WTC11 (cell line): ENCODE results near the gene MAP3K5. TPM values are rescaled to one million over a fixed set of nuclear protein-coding genes. Genes with fewer than 3 reads are reported as not detected.

Source experiments
- ATF1 ChIP-seq: sonication (generic); formaldehyde crosslinking; IDR thresholded peaks from 2 replicates; pipeline ENCODE4 v1.8.1; 2023; ENCODE audit warnings: mild to moderate bottlenecking, moderate library complexity, missing genetic modification reagents
- CBFB ChIP-seq: sonication (generic); formaldehyde crosslinking; IDR thresholded peaks from 2 replicates; pipeline ENCODE4 v1.8.1; 2022; ENCODE audit warnings: mild to moderate bottlenecking, low read depth, missing genetic modification reagents
- CREB1 ChIP-seq: sonication (generic); formaldehyde crosslinking; IDR thresholded peaks from 2 replicates; pipeline ENCODE4 v1.8.0; 2023; ENCODE audit warnings: mild to moderate bottlenecking, missing genetic modification reagents
- ELF4 ChIP-seq: sonication (generic); formaldehyde crosslinking; IDR thresholded peaks from 2 replicates; pipeline ENCODE4 v1.8.1; 2022; ENCODE audit warnings: low read depth, mild to moderate bottlenecking, moderate library complexity, missing genetic modification reagents
- ESRRA ChIP-seq: sonication (generic); formaldehyde crosslinking; IDR thresholded peaks from 2 replicates; pipeline ENCODE4 v1.8.1; 2022; ENCODE audit warnings: mild to moderate bottlenecking, missing genetic modification reagents, borderline replicate concordance
- ETV6 ChIP-seq: sonication (generic); formaldehyde crosslinking; IDR thresholded peaks from 2 replicates; pipeline ENCODE4 v1.8.1; 2022; ENCODE audit warnings: mild to moderate bottlenecking, missing genetic modification reagents
- FOXK1 ChIP-seq: sonication (generic); formaldehyde crosslinking; IDR thresholded peaks from 2 replicates; pipeline ENCODE4 v1.8.0; 2022; ENCODE audit warnings: mild to moderate bottlenecking, moderate library complexity, missing genetic modification reagents
- FOXP1 ChIP-seq: sonication (generic); formaldehyde crosslinking; IDR thresholded peaks from 2 replicates; pipeline ENCODE4 v1.8.0; 2022; ENCODE audit warnings: missing genetic modification reagents, mild to moderate bottlenecking, moderate library complexity, borderline replicate concordance
- GABPB1 ChIP-seq: sonication (generic); formaldehyde crosslinking; IDR thresholded peaks from 2 replicates; pipeline ENCODE4 v1.8.1; 2023; ENCODE audit warnings: mild to moderate bottlenecking, missing genetic modification reagents
- GTF2I ChIP-seq: fragments of 250-450 bp; sonication (Bioruptor Pico); conservative IDR thresholded peaks from 2 replicates; pipeline ENCODE4 v1.4.0; 2021; ENCODE audit warnings: mild to moderate bottlenecking
- IRF2 ChIP-seq: sonication (generic); formaldehyde crosslinking; IDR thresholded peaks from 2 replicates; pipeline ENCODE4 v1.8.0; 2022; ENCODE audit warnings: low read depth, missing genetic modification reagents, borderline replicate concordance
- NR2C2 ChIP-seq: sonication (generic); formaldehyde crosslinking; IDR thresholded peaks from 2 replicates; pipeline ENCODE4 v1.8.0; 2022; ENCODE audit warnings: mild to moderate bottlenecking, missing genetic modification reagents
- NR3C1 ChIP-seq: sonication (generic); formaldehyde crosslinking; conservative IDR thresholded peaks from 2 replicates; pipeline ENCODE4 v1.8.1; 2023; ENCODE audit warnings: low read depth, mild to moderate bottlenecking, missing genetic modification reagents
- RELA ChIP-seq: sonication (generic); formaldehyde crosslinking; IDR thresholded peaks from 2 replicates; pipeline ENCODE4 v1.8.1; 2022; ENCODE audit warnings: missing genetic modification reagents, mild to moderate bottlenecking, borderline replicate concordance
- SMAD3 ChIP-seq: sonication (generic); formaldehyde crosslinking; IDR thresholded peaks from 2 replicates; pipeline ENCODE4 v1.8.0; 2022; ENCODE audit warnings: missing genetic modification reagents, mild to moderate bottlenecking, borderline replicate concordance
- SP1 ChIP-seq: sonication (generic); formaldehyde crosslinking; conservative IDR thresholded peaks from 2 replicates; pipeline ENCODE4 v1.8.1; 2022; ENCODE audit warnings: missing genetic modification reagents
- TEAD1 ChIP-seq: sonication (generic); formaldehyde crosslinking; IDR thresholded peaks from 2 replicates; pipeline ENCODE4 v1.8.0; 2022; ENCODE audit warnings: mild to moderate bottlenecking, missing genetic modification reagents
- ZBTB21 ChIP-seq: sonication (generic); formaldehyde crosslinking; IDR thresholded peaks from 2 replicates; pipeline ENCODE4 v1.8.1; 2023; ENCODE audit warnings: mild to moderate bottlenecking, missing genetic modification reagents, borderline replicate concordance
- ZNF416 ChIP-seq: fragments of 250-450 bp; sonication (Bioruptor Pico); IDR thresholded peaks from 2 replicates; pipeline ENCODE4 v1.9.0; 2021; ENCODE audit warnings: mild to moderate bottlenecking, inconsistent platforms
- ZNF671 ChIP-seq: fragments of 250-450 bp; sonication (Bioruptor Pico); IDR thresholded peaks from 2 replicates; pipeline ENCODE4 v1.8.0; 2021; ENCODE audit warnings: mild to moderate bottlenecking
- total RNA-seq: library from RNA; stranded (reverse); gene quantifications from 3 replicates; pipeline ENCODE4 v1.2.3, GENCODE V29; 2021
- TF ChIP-seq, protein P1 (sequence below): sonication (generic); formaldehyde crosslinking; IDR thresholded peaks from 2 replicates; pipeline ENCODE4 v1.8.0; 2023; ENCODE audit warnings: missing genetic modification reagents
- TF ChIP-seq, protein P2 (sequence below): sonication (generic); formaldehyde crosslinking; IDR thresholded peaks from 2 replicates; pipeline ENCODE4 v1.8.0; 2022; ENCODE audit warnings: mild to moderate bottlenecking, missing genetic modification reagents
- TF ChIP-seq, protein P3 (sequence below): sonication (generic); formaldehyde crosslinking; IDR thresholded peaks from 2 replicates; pipeline ENCODE4 v1.8.0; 2022; ENCODE audit warnings: mild to moderate bottlenecking, missing genetic modification reagents
- TF ChIP-seq, protein P4 (sequence below): fragments of 250-450 bp; sonication (Bioruptor Pico); IDR thresholded peaks from 2 replicates; pipeline ENCODE4 v1.8.0; 2021; ENCODE audit warnings: mild to moderate bottlenecking
- TF ChIP-seq, protein P5 (sequence below): sonication (generic); formaldehyde crosslinking; IDR thresholded peaks from 2 replicates; pipeline ENCODE4 v1.8.0; 2023; ENCODE audit warnings: mild to moderate bottlenecking, missing genetic modification reagents
- TF ChIP-seq, protein P6 (sequence below): sonication (generic); formaldehyde crosslinking; IDR thresholded peaks from 2 replicates; pipeline ENCODE4 v1.8.1; 2023; ENCODE audit warnings: mild to moderate bottlenecking, missing genetic modification reagents
- TF ChIP-seq, protein P7 (sequence below): sonication (generic); formaldehyde crosslinking; IDR thresholded peaks from 2 replicates; pipeline ENCODE4 v1.8.1; 2023; ENCODE audit warnings: mild to moderate bottlenecking, moderate library complexity, missing genetic modification reagents
- TF ChIP-seq, protein P8 (sequence below): sonication (generic); formaldehyde crosslinking; IDR thresholded peaks from 2 replicates; pipeline ENCODE4 v1.8.0; 2022; ENCODE audit warnings: mild to moderate bottlenecking, missing genetic modification reagents

MAP3K5 gene
- total RNA-seq, 1 experiment from 2014 or later = 1.6 TPM

DNA sequence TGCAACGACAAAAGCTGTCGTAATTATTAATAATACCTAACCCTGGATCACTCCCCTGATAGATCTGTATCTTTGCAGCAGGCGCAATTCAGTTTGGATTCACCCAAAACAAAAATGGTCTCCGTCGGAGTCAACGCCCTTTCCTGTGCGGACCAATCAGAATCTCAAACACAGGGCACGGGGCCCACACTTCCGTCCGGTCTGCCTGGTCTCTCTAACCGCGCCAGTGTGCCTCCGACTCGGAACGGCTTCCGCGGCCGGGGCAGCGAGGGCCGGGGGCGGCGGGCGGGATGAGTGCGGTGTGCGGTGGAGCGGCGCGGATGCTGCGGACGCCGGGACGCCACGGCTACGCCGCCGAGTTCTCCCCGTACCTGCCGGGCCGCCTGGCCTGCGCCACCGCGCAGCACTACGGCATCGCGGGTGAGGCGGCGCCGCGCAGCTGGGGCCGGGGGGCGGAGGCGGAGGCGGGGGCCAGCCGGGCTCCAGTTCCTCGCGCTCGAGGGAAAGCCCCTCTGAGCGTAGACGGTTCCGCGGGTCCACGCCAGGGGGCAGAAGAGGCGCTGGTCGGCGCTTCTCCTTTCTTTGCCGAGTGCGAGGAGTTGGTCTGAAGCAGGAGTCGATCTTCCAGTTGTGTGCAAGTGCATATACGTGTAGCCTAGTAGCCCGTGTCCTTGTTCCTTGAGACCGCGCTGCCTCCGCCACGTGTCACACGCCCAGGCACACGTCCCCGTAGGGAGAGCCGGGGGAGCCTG lies 30.3 kb upstream of the MAP3K5 start, which contains the start of gene PEX7 (continued):
- TF ChIP-seq ETV6 (CRISPR knock-in tag) (peak; percentile 80), FOXK1 (CRISPR knock-in tag) (peak; percentile 67; the same call in 1 of the 2 replicates), NR3C1 (CRISPR knock-in tag) (0 out of 2 replicates have a peak, but pooled peaks have one; percentile 68), SP1 (peak; percentile 73), CREB1 (CRISPR knock-in tag) (0 out of 2 replicates have a peak, but pooled peaks have one; percentile 47), GTF2I (CRISPR knock-in tag) (no peak), IRF2 (CRISPR knock-in tag) (no peak), NR2C2 (no peak), SMAD3 (CRISPR knock-in tag) (peak; percentile 79), ATF1 (CRISPR knock-in tag) (0 out of 2 replicates have a peak, but pooled peaks have one; percentile 28), RELA (CRISPR knock-in tag) (peak; percentile 71; the same call in 1 of the 2 replicates), ZBTB21 (CRISPR knock-in tag) (no peak), ELF4 (CRISPR knock-in tag) (0 out of 2 replicates have a peak, but pooled peaks have one; percentile 34), FOXP1 (CRISPR knock-in tag) (peak; percentile 46; the same call in 1 of the 2 replicates), GABPB1 (CRISPR knock-in tag) (peak; percentile 39; the same call in 1 of the 2 replicates), CBFB (no peak; the same call in 1 of the 2 replicates), ESRRA (peak; percentile 71; the same call in 1 of the 2 replicates), TEAD1 (CRISPR knock-in tag) (peak; percentile 80), ZNF416 (peak; percentile 81; the same call in 1 of the 2 replicates), ZNF671 (CRISPR knock-in tag) (no peak)
- TF ChIP-seq, protein P1, sequence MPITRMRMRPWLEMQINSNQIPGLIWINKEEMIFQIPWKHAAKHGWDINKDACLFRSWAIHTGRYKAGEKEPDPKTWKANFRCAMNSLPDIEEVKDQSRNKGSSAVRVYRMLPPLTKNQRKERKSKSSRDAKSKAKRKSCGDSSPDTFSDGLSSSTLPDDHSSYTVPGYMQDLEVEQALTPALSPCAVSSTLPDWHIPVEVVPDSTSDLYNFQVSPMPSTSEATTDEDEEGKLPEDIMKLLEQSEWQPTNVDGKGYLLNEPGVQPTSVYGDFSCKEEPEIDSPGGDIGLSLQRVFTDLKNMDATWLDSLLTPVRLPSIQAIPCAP (CRISPR knock-in tag) = no peak
- TF ChIP-seq, protein P2, sequence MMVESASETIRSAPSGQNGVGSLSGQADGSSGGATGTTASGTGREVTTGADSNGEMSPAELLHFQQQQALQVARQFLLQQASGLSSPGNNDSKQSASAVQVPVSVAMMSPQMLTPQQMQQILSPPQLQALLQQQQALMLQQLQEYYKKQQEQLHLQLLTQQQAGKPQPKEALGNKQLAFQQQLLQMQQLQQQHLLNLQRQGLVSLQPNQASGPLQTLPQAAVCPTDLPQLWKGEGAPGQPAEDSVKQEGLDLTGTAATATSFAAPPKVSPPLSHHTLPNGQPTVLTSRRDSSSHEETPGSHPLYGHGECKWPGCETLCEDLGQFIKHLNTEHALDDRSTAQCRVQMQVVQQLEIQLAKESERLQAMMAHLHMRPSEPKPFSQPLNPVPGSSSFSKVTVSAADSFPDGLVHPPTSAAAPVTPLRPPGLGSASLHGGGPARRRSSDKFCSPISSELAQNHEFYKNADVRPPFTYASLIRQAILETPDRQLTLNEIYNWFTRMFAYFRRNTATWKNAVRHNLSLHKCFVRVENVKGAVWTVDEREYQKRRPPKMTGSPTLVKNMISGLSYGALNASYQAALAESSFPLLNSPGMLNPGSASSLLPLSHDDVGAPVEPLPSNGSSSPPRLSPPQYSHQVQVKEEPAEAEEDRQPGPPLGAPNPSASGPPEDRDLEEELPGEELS = 0 out of 2 replicates have a peak, but pooled peaks have one; percentile 47
- TF ChIP-seq, protein P3, sequence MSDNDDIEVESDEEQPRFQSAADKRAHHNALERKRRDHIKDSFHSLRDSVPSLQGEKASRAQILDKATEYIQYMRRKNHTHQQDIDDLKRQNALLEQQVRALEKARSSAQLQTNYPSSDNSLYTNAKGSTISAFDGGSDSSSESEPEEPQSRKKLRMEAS (CRISPR knock-in tag) = peak; percentile 77; the same call in 1 of the 2 replicates
- TF ChIP-seq, protein P4, sequence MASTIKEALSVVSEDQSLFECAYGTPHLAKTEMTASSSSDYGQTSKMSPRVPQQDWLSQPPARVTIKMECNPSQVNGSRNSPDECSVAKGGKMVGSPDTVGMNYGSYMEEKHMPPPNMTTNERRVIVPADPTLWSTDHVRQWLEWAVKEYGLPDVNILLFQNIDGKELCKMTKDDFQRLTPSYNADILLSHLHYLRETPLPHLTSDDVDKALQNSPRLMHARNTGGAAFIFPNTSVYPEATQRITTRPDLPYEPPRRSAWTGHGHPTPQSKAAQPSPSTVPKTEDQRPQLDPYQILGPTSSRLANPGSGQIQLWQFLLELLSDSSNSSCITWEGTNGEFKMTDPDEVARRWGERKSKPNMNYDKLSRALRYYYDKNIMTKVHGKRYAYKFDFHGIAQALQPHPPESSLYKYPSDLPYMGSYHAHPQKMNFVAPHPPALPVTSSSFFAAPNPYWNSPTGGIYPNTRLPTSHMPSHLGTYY (CRISPR knock-in tag) = no peak
- TF ChIP-seq, protein P5, sequence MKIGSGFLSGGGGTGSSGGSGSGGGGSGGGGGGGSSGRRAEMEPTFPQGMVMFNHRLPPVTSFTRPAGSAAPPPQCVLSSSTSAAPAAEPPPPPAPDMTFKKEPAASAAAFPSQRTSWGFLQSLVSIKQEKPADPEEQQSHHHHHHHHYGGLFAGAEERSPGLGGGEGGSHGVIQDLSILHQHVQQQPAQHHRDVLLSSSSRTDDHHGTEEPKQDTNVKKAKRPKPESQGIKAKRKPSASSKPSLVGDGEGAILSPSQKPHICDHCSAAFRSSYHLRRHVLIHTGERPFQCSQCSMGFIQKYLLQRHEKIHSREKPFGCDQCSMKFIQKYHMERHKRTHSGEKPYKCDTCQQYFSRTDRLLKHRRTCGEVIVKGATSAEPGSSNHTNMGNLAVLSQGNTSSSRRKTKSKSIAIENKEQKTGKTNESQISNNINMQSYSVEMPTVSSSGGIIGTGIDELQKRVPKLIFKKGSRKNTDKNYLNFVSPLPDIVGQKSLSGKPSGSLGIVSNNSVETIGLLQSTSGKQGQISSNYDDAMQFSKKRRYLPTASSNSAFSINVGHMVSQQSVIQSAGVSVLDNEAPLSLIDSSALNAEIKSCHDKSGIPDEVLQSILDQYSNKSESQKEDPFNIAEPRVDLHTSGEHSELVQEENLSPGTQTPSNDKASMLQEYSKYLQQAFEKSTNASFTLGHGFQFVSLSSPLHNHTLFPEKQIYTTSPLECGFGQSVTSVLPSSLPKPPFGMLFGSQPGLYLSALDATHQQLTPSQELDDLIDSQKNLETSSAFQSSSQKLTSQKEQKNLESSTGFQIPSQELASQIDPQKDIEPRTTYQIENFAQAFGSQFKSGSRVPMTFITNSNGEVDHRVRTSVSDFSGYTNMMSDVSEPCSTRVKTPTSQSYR = no peak
- TF ChIP-seq, protein P6, sequence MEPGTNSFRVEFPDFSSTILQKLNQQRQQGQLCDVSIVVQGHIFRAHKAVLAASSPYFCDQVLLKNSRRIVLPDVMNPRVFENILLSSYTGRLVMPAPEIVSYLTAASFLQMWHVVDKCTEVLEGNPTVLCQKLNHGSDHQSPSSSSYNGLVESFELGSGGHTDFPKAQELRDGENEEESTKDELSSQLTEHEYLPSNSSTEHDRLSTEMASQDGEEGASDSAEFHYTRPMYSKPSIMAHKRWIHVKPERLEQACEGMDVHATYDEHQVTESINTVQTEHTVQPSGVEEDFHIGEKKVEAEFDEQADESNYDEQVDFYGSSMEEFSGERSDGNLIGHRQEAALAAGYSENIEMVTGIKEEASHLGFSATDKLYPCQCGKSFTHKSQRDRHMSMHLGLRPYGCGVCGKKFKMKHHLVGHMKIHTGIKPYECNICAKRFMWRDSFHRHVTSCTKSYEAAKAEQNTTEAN (CRISPR knock-in tag) = peak; percentile 76; the same call in 1 of the 2 replicates
- TF ChIP-seq, protein P7, sequence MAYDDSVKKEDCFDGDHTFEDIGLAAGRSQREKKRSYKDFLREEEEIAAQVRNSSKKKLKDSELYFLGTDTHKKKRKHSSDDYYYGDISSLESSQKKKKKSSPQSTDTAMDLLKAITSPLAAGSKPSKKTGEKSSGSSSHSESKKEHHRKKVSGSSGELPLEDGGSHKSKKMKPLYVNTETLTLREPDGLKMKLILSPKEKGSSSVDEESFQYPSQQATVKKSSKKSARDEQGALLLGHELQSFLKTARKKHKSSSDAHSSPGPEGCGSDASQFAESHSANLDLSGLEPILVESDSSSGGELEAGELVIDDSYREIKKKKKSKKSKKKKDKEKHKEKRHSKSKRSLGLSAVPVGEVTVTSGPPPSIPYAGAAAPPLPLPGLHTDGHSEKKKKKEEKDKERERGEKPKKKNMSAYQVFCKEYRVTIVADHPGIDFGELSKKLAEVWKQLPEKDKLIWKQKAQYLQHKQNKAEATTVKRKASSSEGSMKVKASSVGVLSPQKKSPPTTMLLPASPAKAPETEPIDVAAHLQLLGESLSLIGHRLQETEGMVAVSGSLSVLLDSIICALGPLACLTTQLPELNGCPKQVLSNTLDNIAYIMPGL (CRISPR knock-in tag) = peak; percentile 93
- TF ChIP-seq, protein P8, sequence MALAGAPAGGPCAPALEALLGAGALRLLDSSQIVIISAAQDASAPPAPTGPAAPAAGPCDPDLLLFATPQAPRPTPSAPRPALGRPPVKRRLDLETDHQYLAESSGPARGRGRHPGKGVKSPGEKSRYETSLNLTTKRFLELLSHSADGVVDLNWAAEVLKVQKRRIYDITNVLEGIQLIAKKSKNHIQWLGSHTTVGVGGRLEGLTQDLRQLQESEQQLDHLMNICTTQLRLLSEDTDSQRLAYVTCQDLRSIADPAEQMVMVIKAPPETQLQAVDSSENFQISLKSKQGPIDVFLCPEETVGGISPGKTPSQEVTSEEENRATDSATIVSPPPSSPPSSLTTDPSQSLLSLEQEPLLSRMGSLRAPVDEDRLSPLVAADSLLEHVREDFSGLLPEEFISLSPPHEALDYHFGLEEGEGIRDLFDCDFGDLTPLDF = peak; percentile 44; the same call in 1 of the 2 replicates
